ENCODE measurements around the gene CMTM6. TPM values are rescaled to one million over a fixed set of nuclear protein-coding genes. Genes with fewer than 3 reads are reported as not detected.

CMTM6 gene
- total and polyA plus RNA-seq, 2 of the 13 experiments (the other 11 are each of a cell fraction or from before 2014, with no cell fraction given), result 25.6 to 55.7 TPM

- FAIRE-seq (no peak), DNase-seq (ENCODE audit: low spot score) (no peak), ATAC-seq (no peak)
- 100% methylated on average over 3 of the region's 3 CpGs for WGBS (ENCODE audit: low lambda C conversion rate)
- Histone ChIP-seq H3K27me3 (ENCODE audit: control insufficient read depth in 1 of 2, insufficient read depth in 2 of 2, low read length in 2 of 2) (no peaks in the 10 kb centered on the region), H3K4me2 (ENCODE audit: low read depth, low read length) (no peak overlapping the region), H2AFZ (ENCODE audit: low read length) (no peak overlapping the region), H3K4me1 (ENCODE audit: insufficient read depth, low read length) (no peaks in the 10 kb centered on the region), H3K4me3 (replicated peaks in 1 of 3; ENCODE audit: insufficient read depth in 1 of 3, low read depth in 2 of 3, low read length in 3 of 3) (no peak overlapping the region), H3K27ac (ENCODE audit: extremely low read length, insufficient read depth, low read length) (no peak overlapping the region), H3K36me3 (replicated peaks in 1 of 2; ENCODE audit: control insufficient read depth in 1 of 2, insufficient read depth in 2 of 2, low read length in 2 of 2) (peaks cover 10 to 41% of the 10 kb centered on the region in 2 experiments; a peak in 4 of 5 replicates), H4K20me1 (ENCODE audit: insufficient read depth, low read length) (no peaks in the 10 kb centered on the region), H3K9ac (ENCODE audit: insufficient read depth, low read depth, low read length) (no peak overlapping the region), H3K79me2 (ENCODE audit: insufficient read depth, low read length) (peaks cover 3% of the 10 kb centered on the region), H3K9me3 (ENCODE audit: low read length) (no peaks in the 10 kb centered on the region)
- ChIA-PET POLR2A (no interaction called here), CTCF (ENCODE audit: low intra/inter-chr PET ratio, low total read pairs) (no interaction called here)
- BruUV-seq (replicated peaks), result no TSS peak
- intact Hi-C loops (cut with micrococcal nuclease; ENCODE audit: unreplicated experiment) (no loop called here), in situ Hi-C loops (cut with HindIII; ENCODE audit: extremely low pct_ligation_motif_present, low pct_unique_long_range_greater_than_20kb) (no loop called here)
- no peak for TF ChIP-seq MXI1 (IDR thresholded peaks at IDR 0.05; ENCODE audit: borderline replicate concordance, low read depth, low read length)
- no peak for TF ChIP-seq ZNF543 (CRISPR knock-in tag; IDR thresholded peaks at IDR 0.05)
- TF ChIP-seq NFYC (CRISPR knock-in tag; IDR thresholded peaks at IDR 0.05), result no peak
- TF ChIP-seq, protein P1, sequence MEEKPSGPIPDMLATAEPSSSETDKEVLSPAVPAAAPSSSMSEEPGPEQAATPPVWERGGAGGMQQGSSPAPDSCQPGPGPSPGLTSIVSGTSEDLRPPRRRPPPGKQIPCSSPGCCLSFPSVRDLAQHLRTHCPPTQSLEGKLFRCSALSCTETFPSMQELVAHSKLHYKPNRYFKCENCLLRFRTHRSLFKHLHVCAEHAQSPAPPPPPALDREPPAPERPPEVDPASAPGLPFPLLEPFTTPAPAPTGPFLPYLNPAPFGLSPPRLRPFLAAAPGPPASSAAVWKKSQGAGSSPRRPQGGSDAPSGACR (CRISPR knock-in tag; IDR thresholded peaks at IDR 0.05), result no peak
- TF ChIP-seq RNF2 (conservative IDR thresholded peaks at IDR 0.05; ENCODE audit: low read depth), result no peak
- TF ChIP-seq RERE (CRISPR knock-in tag; IDR thresholded peaks at IDR 0.05; ENCODE audit: low read depth), result no peak
- no peak for TF ChIP-seq GTF3A (CRISPR knock-in tag; conservative IDR thresholded peaks at IDR 0.05)
- TF ChIP-seq IKZF1 (IDR thresholded peaks at IDR 0.05), result no peak
- TF ChIP-seq JARID2 (CRISPR knock-in tag; IDR thresholded peaks at IDR 0.05; ENCODE audit: insufficient replicate concordance), result no peak
- no peak for TF ChIP-seq HNRNPH1 (optimal IDR thresholded peaks at IDR 0.05; ENCODE audit: low read depth, low read length)
- TF ChIP-seq SP1 (IDR thresholded peaks at IDR 0.05), result no peak
- no peak for TF ChIP-seq SP1 (CRISPR knock-in tag; IDR thresholded peaks at IDR 0.05)
- no peak for TF ChIP-seq ATF5 (CRISPR knock-in tag; IDR thresholded peaks at IDR 0.05; ENCODE audit: low read depth)
- TF ChIP-seq JUN (CRISPR knock-in tag; IDR thresholded peaks at IDR 0.05), result no peak
- TF ChIP-seq SP140L (CRISPR knock-in tag; IDR thresholded peaks at IDR 0.05; ENCODE audit: borderline replicate concordance), result no peak
Measured at GRCh38 chr3:32449691-32450090, 53.0 kb downstream of the CMTM6 start.
